ENCODE results near the gene TMEM132E.

TMEM132E gene

DNA sequence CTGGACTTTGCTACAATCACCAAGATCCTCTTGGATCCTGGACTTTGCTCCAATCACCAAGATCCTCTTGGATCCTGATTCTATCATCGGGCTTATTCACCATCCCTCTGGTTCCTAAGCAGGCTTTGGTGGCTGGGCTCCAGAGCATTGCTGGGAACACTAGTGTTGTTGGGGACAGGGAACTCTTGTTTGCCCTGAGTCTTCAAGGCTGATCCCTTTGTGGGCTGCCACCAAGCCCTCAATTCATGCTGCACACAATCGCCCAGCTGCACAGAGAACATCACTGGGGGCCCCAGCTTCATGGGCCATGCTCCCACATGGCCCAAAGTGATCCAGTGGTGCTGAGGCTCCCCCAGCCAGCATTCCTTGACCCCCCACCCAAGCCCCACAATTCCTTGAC is 88.3 kb downstream of the TMEM132E start:
- DNase-seq, result no peak

DNA sequence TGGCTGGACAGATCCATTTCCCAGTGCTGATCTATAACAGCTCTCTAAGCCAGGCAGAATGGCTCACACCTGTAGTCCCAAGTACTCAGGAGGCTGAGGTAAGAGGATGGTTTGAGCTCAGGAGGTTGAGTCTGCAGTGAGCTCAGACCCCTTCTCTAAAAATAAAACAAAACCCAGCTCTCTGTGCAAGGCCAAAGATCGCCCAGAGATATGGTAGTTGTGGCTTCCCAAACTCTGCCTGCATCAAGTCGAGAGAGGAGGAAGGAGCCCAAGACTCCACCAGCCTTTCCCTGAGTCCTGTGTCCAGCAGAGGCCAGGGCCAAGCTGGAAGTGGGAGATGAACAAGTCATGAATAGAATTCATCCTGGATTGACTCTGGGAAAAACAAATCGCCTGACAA is 88.8 kb downstream of the TMEM132E start:
- DNase-seq, result no peak

GRCh38 chr17:34669511-34669910 is 90.1 kb downstream of the TMEM132E start:
- no peak for DNase-seq

GRCh38 chr17:34670618-34671017 is 91.2 kb downstream of the TMEM132E start:
- DNase-seq, result no peak

DNA sequence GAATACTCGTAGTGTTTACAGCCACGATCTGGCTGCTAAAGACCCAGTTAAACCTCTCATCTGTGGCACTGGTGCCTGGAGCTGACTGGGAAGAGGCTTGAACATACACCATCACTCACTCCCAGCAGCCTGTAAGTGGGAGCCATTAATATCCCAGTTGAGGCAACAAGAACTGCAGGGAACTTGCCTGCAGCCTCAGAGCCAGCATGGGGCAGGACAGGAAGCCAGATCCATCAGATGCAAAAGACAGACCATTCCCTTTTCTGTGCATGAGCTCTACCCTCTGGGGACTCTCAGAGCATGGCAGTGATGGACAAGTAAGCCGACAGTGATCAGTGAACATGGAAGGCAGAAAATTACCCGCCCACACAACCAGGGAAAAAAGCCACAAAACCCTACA is 91.8 kb downstream of the TMEM132E start:
- DNase-seq, result no peak

DNA sequence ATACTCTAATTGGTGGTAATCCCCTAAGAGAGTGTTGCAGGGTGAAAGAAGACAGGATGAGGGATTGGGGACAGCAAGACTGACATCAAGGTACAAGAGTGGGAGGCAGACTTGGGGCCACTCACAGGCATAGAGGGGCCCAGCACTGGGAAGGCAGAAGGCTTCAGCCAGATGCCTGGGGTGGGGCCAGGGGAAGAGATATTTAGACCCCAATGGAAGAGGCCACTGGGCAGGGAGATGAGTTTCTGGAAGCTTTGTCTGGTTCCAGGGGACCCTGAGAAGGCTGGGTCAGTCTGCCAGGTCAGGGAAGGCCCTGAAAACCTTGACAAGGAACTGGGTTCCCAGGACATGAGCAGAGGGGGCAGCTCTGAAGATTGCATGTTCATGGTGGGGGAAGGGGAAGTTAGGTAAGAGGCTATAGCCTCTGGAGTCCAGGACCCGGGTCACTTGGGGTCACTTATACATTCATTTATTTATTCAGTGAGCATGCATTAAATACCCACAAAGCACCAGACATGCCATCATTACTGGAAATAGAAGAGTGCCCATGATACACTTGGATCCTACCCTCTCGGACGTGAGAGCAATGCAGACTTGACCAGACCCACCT is 92.9 kb downstream of the TMEM132E start:
- DNase-seq, result no peak

DNA sequence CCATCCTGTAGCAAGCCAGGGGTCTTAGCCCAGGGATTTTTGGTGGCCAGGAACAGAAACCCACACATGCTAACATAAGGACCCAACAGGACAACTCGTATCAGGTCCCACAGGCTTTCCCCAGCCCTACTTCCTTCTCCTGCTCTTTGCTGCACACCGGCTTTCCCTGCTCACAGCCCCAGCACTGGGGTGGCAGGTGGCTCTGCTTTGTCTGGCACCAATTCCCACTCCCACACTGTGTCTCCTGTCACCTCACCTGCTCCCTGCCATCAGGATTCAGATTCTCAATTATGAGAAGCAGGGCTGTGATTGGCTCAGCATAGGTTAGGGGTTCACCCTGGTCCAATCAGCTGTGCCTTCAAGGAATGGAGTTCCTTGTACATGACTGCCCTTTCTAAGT is 94.1 kb downstream of the TMEM132E start:
- no peak for DNase-seq

- DNase-seq, result no peak
Observed at GRCh38 chr17:34673995-34674890, 94.9 kb downstream of the TMEM132E start.

DNA sequence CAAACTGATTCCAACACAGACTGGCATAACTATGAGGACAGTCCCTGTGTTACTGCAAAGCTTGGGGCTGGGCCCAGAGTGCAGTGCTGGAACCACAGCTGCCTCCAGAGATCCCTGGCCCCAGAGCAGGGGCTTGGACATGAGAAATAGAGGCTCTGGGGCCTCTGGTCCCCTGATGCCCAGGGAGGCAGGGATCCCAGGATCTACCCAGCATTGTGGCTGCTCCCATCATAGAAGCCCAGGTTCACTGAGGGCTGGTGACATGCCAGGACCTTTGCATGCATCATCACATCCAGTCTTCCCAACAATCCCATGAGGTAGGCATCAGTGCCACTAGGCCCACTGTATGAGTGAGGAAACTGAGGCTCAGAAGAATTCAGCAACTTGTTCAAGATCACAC is 95.8 kb downstream of the TMEM132E start:
- no peak for DNase-seq

GRCh38 chr17:34675605-34676004 is 96.2 kb downstream of the TMEM132E start:
- no peak for DNase-seq

DNA sequence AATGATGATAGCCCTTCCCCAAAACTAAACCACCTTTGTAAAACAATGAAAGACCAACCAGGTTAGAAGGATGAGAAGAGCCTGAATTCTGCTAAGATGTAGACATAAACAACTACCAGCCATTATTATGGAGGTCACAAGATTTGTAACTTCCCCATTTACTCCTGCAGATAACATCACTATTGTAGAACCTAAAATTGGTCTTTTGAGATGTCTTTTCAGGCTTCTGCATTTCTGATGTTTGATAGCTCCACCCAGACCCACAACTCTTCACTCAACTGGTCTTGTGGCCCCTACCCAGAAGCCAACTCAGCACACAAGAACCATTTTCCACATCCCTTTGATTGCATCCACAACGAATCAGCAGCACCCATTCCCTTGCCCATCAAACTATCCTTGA is 100.8 kb downstream of the TMEM132E start:
- no peak for DNase-seq

DNA sequence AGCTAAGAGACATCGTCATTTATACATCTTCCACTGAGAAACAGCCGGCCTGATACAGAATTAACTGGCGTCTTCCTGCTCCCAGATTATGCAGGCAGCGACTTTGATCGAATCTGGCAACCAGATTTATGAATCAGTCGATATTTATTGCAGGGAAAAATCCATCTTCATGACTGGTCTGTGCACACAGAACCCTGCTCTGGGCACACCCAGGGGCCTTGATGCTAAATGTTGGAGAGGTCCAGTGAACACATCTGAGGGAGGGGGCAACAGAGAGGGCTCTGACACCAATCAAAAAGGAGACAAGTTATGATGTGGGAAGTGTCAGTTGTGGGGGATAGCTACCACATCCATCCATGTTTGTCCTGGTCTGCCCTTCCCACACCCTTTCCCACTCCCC is 102.9 kb downstream of the TMEM132E start:
- DNase-seq, result no peak

GRCh38 chr17:34683390-34683789 is 104.0 kb downstream of the TMEM132E start:
- DNase-seq, result no peak
